Lower leg skin (tissue), 4 donors: ENCODE measurements around the gene CHST9. TPM values are rescaled to one million over a fixed set of nuclear protein-coding genes. Genes with fewer than 3 reads are reported as not detected.

ENCODE experiments used
- DNase-seq, 2 donors: peaks; one replicate each; pipeline ENCODE4 v3.0.0-alpha.2; 2019; ENCODE audit warnings: low spot score in 2 of 2
- H3K4me3 ChIP-seq: fragments of 200-600 bp; sonication (generic); 2 replicates; pipeline ENCODE4 v1.5.1; 2017; ENCODE audit warnings: mild to moderate bottlenecking, low read depth; ENCODE audit not compliant: poor library complexity, severe bottlenecking
- CTCF ChIP-seq, 3 donors: fragments of 450-650 bp; IDR thresholded peaks; one replicate each; pipeline ENCODE4 v1.5.1; 2016; ENCODE audit warnings: antibody characterized with exemption in 3 of 3, mild to moderate bottlenecking in 3 of 3, moderate library complexity in 2 of 3
- POLR2A ChIP-seq, 2 donors: fragments of 450-650 bp; IDR thresholded peaks; one replicate each; pipeline ENCODE4 v1.6.1; 2016 to 2017; ENCODE audit warnings: antibody characterized with exemption in 2 of 2, mild to moderate bottlenecking in 1 of 2, moderate library complexity in 1 of 2
- WGBS, 2 donors: methylation state at CpG; one replicate each; pipeline ENCODE4 v1.1.5; 2018; 5-methylcytosine and 5-hydroxymethylcytosine counted together
- intact Hi-C: fragments of 100-400 bp; cut with DNase I; formaldehyde crosslinking; loops from one replicate; pipeline ENCODE4 v1.15.0; 2023; ENCODE audit warnings: low total_unique reads
- total RNA-seq, 4 donors: library from RNA; depleted of rRNA; stranded (reverse); fragments of >200 nt; gene quantifications; one replicate each; pipeline ENCODE4 v1.1.0, GENCODE V29; 2016

CHST9 gene
- total RNA-seq, 4 donors from 2014 or later = 0.06 to 0.20 (median 0.08) TPM; not detected in 1

- no peak for TF ChIP-seq POLR2A (IDR thresholded peaks at IDR 0.05)
- TF ChIP-seq CTCF (IDR thresholded peaks at IDR 0.05) = no peak
- 78 to 82% methylated on average over 3 of the region's 3 CpGs for WGBS, 2 donors
- H3K4me3 ChIP-seq = no peak overlapping the region
- no peak for DNase-seq
- intact Hi-C loops = no loop called here
Measured at GRCh38 chr18:27054926-27055325, 130.2 kb downstream of the CHST9 start.

- TF ChIP-seq POLR2A (IDR thresholded peaks at IDR 0.05) (no peak), CTCF (IDR thresholded peaks at IDR 0.05) (no peak)
- intact Hi-C loops = no loop called here
- DNase-seq = no peak
- H3K4me3 ChIP-seq = no peak overlapping the region
- 55 to 60% methylated on average over 4 of the region's 4 CpGs for WGBS, 2 donors
Measured at GRCh38 chr18:27049969-27050368, 135.1 kb downstream of the CHST9 start.

- no peak overlapping the region for H3K4me3 ChIP-seq
- 95% methylated on average over 3 of the region's 3 CpGs for WGBS, 2 donors
Measured at GRCh38 chr18:27045342-27045741, 139.8 kb downstream of the CHST9 start.

GRCh38 chr18:27042177-27042576, 142.9 kb downstream of the CHST9 start:
- DNase-seq = no peak
- H3K4me3 ChIP-seq = no peak overlapping the region
- intact Hi-C loops = no loop called here
- TF ChIP-seq CTCF (IDR thresholded peaks at IDR 0.05) (no peak), POLR2A (IDR thresholded peaks at IDR 0.05) (no peak)

More at GRCh38 chr18:27045342-27045741, 139.8 kb downstream of the CHST9 start:
- DNase-seq = no peak
- TF ChIP-seq POLR2A (IDR thresholded peaks at IDR 0.05) (no peak), CTCF (IDR thresholded peaks at IDR 0.05) (no peak)
- intact Hi-C loops = no loop called here

- intact Hi-C loops = no loop called here
- TF ChIP-seq CTCF (IDR thresholded peaks at IDR 0.05) (no peak), POLR2A (IDR thresholded peaks at IDR 0.05) (no peak)
- no peak overlapping the region for H3K4me3 ChIP-seq
- DNase-seq = no peak
- WGBS, 2 donors = 80 to 92% methylated on average over 2 of the region's 2 CpGs
Measured at GRCh38 chr18:27040796-27041195, 144.3 kb downstream of the CHST9 start.

GRCh38 chr18:27033722-27034121, 151.4 kb downstream of the CHST9 start:
- no peak for TF ChIP-seq CTCF (IDR thresholded peaks at IDR 0.05)
- no peak for TF ChIP-seq POLR2A (IDR thresholded peaks at IDR 0.05)
- H3K4me3 ChIP-seq = no peak overlapping the region
- intact Hi-C loops = no loop called here
- WGBS, 2 donors = 87 to 88% methylated on average over 5 of the region's 5 CpGs
- DNase-seq = no peak
